GM18498 (cell line): Measurements from ENCODE around the gene TAGLN2.

Source experiments
- ATAC-seq: cut with Tn5 transposase; IDR thresholded peaks from one replicate; pipeline ENCODE4 v1.9.1; 2021; ENCODE audit warnings: mild to moderate bottlenecking, moderate library complexity; ENCODE audit not compliant: unreplicated experiment

The TAGLN2 gene

DNA sequence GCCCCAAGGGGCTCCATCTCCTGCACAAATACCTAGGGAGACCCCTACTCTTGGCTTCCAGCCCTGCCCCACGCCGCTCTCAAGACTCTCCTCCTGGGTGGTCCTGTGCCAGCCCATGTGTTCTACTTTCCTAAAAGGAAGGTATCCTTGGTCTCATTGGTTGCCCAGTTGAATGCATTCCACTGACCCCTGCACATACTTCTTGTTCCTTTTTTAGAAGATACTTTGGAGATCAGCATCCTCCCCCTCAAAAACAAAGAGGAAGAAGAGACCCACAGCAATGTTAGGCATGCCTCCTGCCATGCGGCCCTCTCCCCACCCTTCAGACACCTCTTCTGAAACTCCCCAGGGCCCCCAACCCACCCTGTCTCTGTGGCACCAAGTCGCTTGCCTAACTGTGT, 24.7 kb upstream of the TAGLN2 start:
- no peak for ATAC-seq

DNA sequence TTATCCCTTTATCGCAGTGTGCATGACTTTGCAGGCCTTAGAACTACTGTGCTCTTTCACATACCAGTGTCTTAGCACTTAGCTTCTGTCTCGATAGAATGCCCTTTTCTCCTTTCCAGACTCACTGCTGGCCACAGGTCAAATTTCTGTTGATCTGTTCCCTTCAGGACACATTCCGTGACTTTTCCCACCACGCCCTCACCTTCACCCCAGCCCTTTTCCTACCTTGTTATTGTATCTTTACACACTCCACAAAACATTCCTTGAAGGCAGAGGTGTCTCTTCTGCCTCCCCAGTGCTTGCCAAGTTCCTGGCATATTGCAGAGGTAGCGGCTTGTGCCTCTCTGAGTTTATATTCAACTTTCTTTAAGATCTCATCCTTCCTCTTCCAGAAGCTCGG, 23.8 kb upstream of the TAGLN2 start:
- ATAC-seq: no peak

DNA sequence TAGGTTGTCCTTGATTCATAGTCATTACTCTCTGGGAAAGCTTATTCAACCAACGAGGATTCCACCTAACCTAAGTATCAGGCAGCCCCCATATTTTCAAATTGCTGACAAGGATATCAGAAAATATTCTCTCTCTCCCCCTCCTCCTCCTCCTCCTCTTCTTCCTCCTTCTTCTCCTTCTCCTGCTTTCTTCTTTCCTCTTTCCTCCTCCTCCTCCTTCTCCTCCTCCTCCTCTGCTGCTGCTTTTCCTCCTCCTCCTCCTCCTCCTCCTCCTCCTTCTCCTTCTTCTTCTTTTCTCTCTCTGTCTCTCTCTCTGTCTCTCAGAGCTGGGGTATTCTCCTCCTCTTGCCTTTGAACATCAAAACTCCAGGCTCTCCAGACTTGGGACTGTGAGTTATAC, 22.6 kb upstream of the TAGLN2 start:
- ATAC-seq: no peak

GRCh38 chr1:159946242-159947187, 21.2 kb upstream of the TAGLN2 start:
- no peak for ATAC-seq

DNA sequence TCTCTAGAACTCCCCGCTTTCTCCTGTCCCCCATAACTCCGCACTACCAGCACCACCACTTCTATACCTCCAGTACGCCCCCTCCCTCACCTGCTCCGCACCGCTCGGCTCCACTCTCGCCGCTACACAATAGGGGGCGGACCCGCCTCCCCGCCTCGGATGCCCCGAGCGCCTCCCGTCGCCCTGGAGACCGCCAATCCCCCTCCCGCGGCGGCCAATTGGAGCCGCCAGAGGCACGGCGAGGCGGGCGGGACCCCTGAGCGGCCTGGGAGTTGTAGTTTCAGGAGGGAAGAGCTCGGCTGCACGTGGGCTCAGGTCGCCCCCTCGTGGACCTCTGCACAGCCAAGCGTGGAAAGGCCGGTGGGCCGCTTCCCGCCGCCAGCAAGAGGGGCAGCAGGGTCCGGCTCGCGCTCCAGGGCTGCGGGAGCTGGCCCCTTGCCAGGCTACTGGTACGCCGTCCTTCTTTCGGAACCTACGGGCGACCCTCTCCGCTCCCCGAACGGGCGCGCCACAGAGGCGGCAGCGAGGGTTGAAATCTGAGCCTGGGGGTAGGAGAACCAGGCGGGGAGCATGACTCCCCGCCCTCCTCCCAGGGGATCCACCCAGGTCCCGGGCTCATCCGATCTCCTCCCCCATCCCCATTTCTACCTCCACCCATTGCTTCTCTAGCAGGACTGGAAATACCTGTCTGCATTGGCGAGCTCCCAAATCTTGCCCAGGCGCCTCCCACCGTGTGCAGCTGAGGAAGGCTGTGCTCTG, 20.4 kb upstream of the TAGLN2 start, which contains the start of gene IGSF9:
IGSF9 (minus strand) TSS at position 131 of the 759 bp plus-strand sequence. CDS start 2,159 bp downstream, outside the sequence.
- no peak for ATAC-seq

DNA sequence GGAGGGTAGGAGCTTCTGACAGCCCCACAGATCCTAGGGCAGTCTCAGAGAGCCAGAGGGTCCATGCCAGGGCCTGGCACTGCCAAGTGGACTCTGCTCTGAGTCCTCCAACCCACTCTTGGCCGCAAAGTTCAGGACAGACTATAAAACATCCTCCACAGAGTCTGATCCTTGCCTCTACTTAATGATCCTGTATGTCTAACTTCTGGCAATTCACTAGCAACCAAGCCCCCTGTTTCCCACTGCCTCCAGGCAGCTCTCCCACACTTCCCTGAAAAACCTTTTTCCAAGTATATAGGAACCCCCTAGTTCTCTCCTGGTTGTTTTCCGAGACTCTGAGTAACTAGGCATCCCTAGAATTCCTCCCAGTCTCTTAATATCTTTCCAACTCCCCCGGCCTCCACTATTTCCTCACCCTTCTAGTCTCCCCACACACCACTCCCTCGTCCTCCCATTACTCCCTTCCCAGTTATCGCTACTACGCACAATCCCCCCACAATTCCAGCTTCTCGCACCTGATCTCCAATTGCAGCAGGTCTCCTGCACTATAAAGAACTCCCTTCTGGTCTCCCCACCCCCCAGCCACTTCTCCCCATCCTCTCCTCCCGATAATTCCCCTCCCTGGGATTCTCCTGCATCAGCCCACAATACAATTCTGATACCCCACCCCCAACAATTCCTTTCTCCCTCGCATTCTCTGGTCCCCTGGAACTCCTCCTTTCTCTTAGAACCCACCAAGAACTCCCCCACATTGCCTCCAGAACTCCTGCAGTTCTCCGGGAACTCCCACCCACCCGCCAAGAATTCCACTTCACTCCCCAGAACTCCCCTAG, 19.5 kb upstream of the TAGLN2 start:
- no peak for ATAC-seq

- ATAC-seq: no peak
Measured at GRCh38 chr1:159943908-159944622, 18.8 kb upstream of the TAGLN2 start.

- ATAC-seq: no peak
Measured at GRCh38 chr1:159943278-159943640, 18.0 kb upstream of the TAGLN2 start.

GRCh38 chr1:159942632-159943277, 17.4 kb upstream of the TAGLN2 start:
- no peak for ATAC-seq

DNA sequence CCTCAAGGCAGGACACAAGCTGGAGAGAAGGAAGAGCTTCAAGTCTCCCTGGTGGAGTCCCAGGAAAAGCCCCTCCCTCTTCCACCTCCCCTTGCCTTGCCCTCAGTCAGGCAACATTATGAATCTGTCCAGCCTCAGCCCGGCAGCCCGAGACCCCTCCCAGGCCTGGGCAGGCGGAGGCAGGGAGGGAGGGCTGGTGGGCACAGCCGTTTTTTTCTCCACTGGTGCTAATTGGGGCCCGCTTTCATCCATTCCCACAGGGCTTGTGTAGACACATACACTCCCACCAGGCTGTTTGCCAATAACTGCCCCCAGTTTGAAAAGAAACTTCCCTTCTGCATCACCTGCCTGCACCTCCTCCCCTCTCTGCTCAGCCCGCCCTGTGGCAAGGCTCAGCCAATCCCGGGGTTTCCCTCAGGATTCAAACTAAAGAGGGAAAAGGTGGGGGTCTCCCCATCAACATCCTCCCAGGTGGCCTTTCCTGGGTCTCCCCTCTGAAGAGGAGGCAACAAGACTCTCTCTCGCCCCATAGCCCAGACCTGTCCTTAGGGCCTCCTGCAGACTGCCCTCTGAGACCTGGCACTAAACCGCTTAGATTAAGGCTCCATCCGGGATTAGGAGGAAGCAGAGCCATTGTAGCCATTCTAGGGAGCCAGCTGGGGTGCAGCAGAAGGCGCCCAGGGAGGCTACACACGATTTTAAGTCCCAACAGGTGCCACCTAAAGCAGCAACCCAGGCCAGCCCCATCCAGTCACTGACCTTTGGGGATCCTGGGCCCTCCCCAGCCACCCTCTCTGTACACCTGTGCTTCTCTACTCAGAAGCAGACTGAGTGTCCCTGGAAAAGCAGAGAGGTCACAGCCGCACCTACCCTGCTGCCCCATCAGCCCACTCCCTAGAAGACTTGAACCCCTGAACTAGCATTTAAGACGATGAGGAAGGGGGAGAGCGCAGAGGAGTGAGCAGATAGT, 16.6 kb upstream of the TAGLN2 start:
- ATAC-seq: no peak

DNA sequence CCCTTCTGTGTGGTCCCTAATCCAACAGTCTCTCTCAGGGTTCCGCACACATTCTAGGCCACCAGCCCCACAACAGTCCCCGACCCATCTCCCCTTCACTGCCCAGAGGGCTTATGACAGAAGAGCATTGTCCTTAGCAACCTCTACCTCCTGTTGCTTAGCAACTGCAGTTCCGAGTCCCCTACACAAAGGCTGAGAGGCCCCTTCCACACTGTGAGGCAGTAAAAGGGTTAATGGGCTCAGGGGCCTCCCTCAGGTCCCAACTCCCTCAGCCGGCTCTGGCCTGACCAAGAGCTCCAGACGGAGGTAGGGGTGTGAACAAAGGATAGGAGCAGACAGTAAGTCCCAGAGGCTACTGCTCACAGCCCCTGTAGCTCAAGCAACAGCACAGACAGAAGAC, 15.8 kb upstream of the TAGLN2 start:
- ATAC-seq: no peak

- ATAC-seq: no peak
Measured at GRCh38 chr1:159940006-159940620, 14.8 kb upstream of the TAGLN2 start.

DNA sequence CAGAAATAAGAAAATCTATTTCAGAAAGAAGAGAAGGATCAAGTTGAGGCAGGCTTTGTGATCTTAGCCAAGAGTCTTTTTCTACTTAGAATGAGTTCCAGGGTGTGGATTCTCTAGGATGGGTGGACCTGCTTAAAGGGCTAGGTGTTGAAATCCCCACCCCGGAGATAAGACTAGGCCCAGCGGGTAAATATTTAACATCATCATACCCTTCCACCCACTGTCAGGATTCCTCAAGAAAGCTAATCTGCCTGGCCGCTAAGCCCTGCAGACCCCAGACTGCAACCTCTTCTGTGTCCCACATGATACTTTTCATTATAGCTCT, 14.3 kb upstream of the TAGLN2 start:
- no peak for ATAC-seq

DNA sequence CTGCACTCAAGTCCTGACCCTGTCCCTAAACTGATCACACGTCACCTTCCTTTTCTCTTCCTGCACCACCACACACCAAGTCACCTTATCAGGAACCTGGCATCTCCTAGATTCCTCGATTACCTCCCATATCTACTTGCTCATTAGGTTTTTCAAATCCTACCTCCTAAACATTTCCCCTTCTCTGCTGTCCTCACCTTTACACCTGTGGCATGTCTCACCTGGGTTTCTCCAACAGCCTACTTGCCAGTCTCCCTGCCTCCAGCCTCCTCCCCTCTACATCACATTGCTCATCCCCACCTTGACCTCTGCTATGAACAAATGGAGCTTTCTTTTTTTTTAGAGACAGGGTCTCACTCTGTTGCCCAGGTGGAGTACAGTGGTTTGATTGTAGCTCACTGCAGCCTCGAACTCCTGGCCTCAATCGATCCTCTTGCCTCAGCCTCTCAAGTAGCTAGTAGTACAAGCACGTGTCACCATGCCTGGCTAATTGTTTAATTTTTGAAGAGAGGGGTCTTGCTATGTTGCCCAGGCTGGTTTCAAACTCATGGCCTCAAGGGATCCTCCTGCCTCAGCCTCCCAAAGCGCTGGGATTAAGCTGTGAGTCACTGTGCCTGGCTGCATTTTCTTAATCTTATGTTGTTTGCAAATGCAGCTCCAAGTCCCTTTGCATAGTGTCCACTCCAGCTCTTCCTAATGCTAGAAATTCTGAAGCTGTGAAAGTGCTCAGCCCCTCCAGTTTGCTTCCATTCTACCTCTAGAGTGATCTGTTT, 13.8 kb upstream of the TAGLN2 start:
- no peak for ATAC-seq

- no peak for ATAC-seq
Measured at GRCh38 chr1:159938211-159938852, 13.0 kb upstream of the TAGLN2 start.

DNA sequence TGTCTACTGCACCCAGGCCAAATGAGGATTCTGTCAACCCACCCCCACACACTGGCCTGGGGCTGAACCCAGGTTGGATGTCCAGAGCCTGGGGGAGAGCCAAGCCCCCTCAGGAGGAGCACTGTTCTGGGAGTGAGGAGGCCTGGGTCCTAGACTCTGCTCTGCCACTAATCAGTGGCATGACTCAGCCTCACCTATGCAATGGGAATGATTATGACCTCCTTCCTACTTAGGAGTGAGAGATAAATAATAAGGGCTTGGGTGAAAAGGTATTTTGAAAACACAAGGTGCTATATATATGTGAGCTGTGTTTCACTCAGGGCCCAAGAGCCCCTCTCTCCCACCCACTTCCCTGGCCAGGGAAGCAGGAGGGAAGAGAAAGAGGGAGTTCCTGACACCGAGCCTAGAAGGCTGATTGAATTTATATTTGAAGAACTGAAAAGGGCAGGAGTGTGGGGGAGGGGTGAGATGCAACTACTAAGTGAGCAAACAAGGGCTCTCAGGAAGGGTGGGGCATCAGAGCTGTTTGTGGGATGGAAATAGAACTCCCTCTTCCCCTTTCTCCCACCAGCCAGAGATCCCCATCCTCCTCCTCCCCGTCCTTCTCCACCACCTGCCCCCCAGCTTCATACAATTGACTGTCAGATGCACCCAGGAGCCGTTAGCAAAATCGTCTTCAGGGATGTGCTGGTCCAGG, 11.9 kb upstream of the TAGLN2 start:
- no peak for ATAC-seq
